Activated naive CD4-positive, alpha-beta T cell treated with anti-CD3 and anti-CD28 coated beads for 36 hours (primary cell): Measurements from ENCODE around the gene B3GNT2. TPM values are rescaled to one million over a fixed set of nuclear protein-coding genes. Genes with fewer than 3 reads are reported as not detected.
A peak's percentile ranks its signal among the peaks of the same experiment; 100 is the strongest.
"Not testable (repeated sequence)": the region's sequence is repeated elsewhere in the genome, so short reads cannot be mapped to it uniquely, and the experiment has no call there.

Experiments used
- CTCF ChIA-PET: fragments of 350-600 bp; sonication (Branson Sonifier 250); formaldehyde crosslinking; loops from one replicate; lab custom pipeline; 2021; ENCODE audit warnings: antibody characterized with exemption; lab: Charles Lee
- DNase-seq: peaks from one replicate; pipeline ENCODE4 v3.0.0-alpha.2; 2020
- H3K27ac Mint-ChIP-seq: one replicate; pipeline ENCODE4 v1.8.0; 2021; ENCODE audit warnings: mild to moderate bottlenecking, mixed read lengths
- H3K27me3 Mint-ChIP-seq: one replicate; pipeline ENCODE4 v1.8.0; 2021; ENCODE audit warnings: low read depth, mixed read lengths
- H3K36me3 Mint-ChIP-seq: one replicate; pipeline ENCODE4 v1.8.0; 2021; ENCODE audit warnings: low read depth, mixed read lengths
- H3K4me1 Mint-ChIP-seq: one replicate; pipeline ENCODE4 v1.8.0; 2021; ENCODE audit warnings: low read depth, mixed read lengths
- H3K4me3 Mint-ChIP-seq: one replicate; pipeline ENCODE4 v1.8.0; 2021; ENCODE audit warnings: mild to moderate bottlenecking, moderate library complexity, mixed read lengths
- H3K9me3 Mint-ChIP-seq: one replicate; pipeline ENCODE4 v1.8.0; 2021; ENCODE audit warnings: mixed read lengths
- intact Hi-C: fragments of 100-400 bp; cut with micrococcal nuclease; formaldehyde crosslinking; loops from one replicate; pipeline ENCODE4 v1.15.1; 2023
- total RNA-seq, 2 experiments: library from RNA; stranded (reverse); gene quantifications; one replicate each; pipeline ENCODE4 v1.2.3, GENCODE V29; 2021

Gene B3GNT2, protein sequence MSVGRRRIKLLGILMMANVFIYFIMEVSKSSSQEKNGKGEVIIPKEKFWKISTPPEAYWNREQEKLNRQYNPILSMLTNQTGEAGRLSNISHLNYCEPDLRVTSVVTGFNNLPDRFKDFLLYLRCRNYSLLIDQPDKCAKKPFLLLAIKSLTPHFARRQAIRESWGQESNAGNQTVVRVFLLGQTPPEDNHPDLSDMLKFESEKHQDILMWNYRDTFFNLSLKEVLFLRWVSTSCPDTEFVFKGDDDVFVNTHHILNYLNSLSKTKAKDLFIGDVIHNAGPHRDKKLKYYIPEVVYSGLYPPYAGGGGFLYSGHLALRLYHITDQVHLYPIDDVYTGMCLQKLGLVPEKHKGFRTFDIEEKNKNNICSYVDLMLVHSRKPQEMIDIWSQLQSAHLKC
- total RNA-seq = 10 to 100 TPM; 31.2 to 33.0 TPM

- H3K27ac Mint-ChIP-seq = peak within 1 kb of the TSS; percentile 91
Observed at GRCh38 chr2:62195421-62196277, at the start of gene B3GNT2. TSS of gene B3GNT2 (plus strand) at chr2:62196115. CDS start at chr2:62222221, 26,106 bp downstream.

DNA sequence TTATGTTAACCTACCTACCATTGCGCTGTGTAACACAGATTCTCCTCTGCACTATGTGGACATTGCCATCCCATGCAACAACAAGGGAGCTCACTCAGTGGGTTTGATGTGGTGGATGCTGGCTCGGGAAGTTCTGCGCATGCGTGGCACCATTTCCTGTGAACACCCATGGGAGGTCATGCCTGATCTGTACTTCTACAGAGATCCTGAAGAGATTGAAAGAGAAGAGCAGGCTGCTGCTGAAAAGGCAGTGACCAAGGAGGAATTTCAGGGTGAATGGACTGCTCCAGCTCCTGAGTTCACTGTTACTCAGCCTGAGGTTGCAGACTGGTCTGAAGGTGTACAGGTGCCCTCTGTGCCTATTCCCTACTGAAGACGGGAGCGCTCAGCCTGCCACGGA, 49.1 kb upstream of the B3GNT2 start:
- H3K27me3 Mint-ChIP-seq, H3K9me3 Mint-ChIP-seq, H3K4me1 Mint-ChIP-seq, CTCF ChIA-PET, intact Hi-C loops, H3K4me3 Mint-ChIP-seq, H3K27ac Mint-ChIP-seq, H3K36me3 Mint-ChIP-seq: not testable (repeated sequence)
- DNase-seq = peak; percentile 24

More at GRCh38 chr2:62195421-62196277, at the start of gene B3GNT2:
- Mint-ChIP-seq H3K27me3 (peaks cover 2% of the 10 kb centered on the region), H3K9me3 (no peaks in the 10 kb centered on the region), H3K4me1 (peaks cover 22% of the 10 kb centered on the region), H3K36me3 (peaks cover 9% of the 10 kb centered on the region), H3K4me3 (peak within 1 kb of the TSS; percentile 88)
- DNase-seq = peak; percentile 85
- CTCF ChIA-PET = interaction anchor here (1.3 kb wide), 1 partner anchor 218 kb away, joined by 5 read pairs; no protein-coding TSS in a partner anchor
- intact Hi-C loops = loop anchor here (1.0 to 10.0 kb wide), 8 partner anchors 307 to 1949 kb away; partner anchors contain the start of genes CCT4, EHBP1, PELI1 and REL

- DNase-seq = no peak
- Mint-ChIP-seq H3K4me3 (no peak overlapping the region), H3K9me3 (no peaks in the 10 kb centered on the region), H3K27me3 (no peaks in the 10 kb centered on the region), H3K36me3 (no peaks in the 10 kb centered on the region), H3K27ac (no peak overlapping the region), H3K4me1 (peaks cover 4% of the 10 kb centered on the region)
- intact Hi-C loops = no loop called here
- CTCF ChIA-PET = interaction anchor here (0.6 to 1.3 kb wide), 3 partner anchors 46 to 87 kb away, joined by 3 read pairs; no protein-coding TSS in a partner anchor
Observed at GRCh38 chr2:62147610-62148301, 48.2 kb upstream of the B3GNT2 start.

DNA sequence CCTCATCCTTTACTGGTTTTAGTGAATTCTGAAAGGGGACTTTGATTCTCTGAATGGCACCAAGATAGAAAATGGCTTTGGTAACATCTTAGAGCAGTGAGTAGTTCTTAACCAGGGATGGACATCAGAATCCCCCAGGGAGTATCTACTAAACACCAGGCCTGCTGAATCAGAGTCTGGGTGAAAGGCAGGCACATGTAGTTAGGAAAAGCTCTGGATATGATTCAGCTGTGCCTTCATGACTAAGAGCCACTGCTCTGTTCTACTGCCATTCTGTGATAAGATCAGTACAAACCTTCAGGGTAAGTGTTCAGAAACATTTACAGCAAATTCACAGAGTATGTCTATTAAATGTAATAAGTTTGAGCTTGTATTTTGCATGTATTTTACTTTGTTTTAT, 46.2 kb upstream of the B3GNT2 start:
- no peak overlapping the region for H3K4me3 Mint-ChIP-seq
- H3K4me1 Mint-ChIP-seq = peaks cover 4% of the 10 kb centered on the region
- intact Hi-C loops = no loop called here
- no peaks in the 10 kb centered on the region for H3K9me3 Mint-ChIP-seq
- no peaks in the 10 kb centered on the region for H3K27me3 Mint-ChIP-seq
- no peak overlapping the region for H3K27ac Mint-ChIP-seq
- no peaks in the 10 kb centered on the region for H3K36me3 Mint-ChIP-seq
- CTCF ChIA-PET = no interaction called here
- DNase-seq = no peak

DNA sequence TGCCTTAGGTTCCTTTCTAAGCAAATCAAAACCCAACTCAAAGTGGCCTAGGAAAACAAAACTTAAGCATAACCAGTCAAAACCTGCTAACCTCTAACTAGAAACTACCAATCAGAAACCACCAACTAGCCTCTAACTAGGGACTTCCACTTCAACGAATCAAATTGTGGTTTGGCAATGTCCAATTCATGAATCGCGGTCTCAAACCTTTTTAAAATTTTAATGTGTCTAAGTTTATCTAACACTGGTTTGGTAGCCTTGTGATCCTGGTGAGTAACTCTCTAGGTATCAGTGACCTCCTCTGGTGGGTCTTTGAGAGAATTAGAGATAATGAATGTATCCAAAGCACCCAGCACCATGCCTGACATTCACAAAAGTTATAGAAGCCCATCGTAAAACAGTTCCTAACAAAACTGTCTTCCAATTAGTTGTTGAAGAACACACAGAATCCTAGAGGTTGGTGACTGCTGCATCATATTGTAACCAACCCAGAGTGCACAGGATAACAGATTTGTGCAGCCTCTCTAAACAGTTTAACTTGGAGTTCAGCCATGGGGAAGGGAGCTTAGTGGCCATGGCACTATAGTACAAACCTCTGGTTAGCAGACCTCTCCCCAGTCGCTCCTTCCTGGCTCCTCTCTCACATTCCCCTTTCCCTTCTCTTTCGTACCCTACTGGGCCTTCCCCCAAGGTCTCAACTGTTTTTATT, 45.2 kb upstream of the B3GNT2 start:
- no peak overlapping the region for H3K4me3 Mint-ChIP-seq
- H3K4me1 Mint-ChIP-seq = peaks cover 4% of the 10 kb centered on the region
- CTCF ChIA-PET = no interaction called here
- DNase-seq = no peak
- no peaks in the 10 kb centered on the region for H3K36me3 Mint-ChIP-seq
- intact Hi-C loops = no loop called here
- H3K27ac Mint-ChIP-seq = no peak overlapping the region
- H3K27me3 Mint-ChIP-seq = no peaks in the 10 kb centered on the region
- H3K9me3 Mint-ChIP-seq = peaks cover 6% of the 10 kb centered on the region

- no peak overlapping the region for H3K4me3 Mint-ChIP-seq
- intact Hi-C loops = no loop called here
- no peaks in the 10 kb centered on the region for H3K27me3 Mint-ChIP-seq
- no peak for DNase-seq
- CTCF ChIA-PET = no interaction called here
- H3K9me3 Mint-ChIP-seq = peaks cover 6% of the 10 kb centered on the region
- H3K36me3 Mint-ChIP-seq = no peaks in the 10 kb centered on the region
- no peak overlapping the region for H3K27ac Mint-ChIP-seq
- H3K4me1 Mint-ChIP-seq = peaks cover 4% of the 10 kb centered on the region
Observed at GRCh38 chr2:62151306-62151638, 44.6 kb upstream of the B3GNT2 start.

DNA sequence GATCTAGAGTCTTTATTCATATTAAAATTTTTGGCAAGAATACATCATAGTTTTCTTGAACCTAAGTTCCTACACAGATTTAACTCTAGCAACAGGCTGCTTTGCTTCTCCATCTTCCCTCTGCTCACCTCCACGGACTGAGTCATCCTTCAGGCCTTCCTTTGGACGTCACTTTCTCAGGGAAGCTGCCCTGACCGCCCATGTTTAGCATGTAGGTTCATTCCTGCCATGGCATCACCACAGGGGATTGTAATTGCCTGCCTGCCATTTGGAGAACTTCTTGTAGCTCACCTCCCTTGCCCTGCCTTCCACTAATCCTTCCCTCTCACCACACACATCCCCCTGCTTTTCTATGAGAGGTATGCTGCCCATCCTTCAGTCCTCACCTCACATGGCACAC, 43.9 kb upstream of the B3GNT2 start:
- no peaks in the 10 kb centered on the region for H3K4me1 Mint-ChIP-seq
- DNase-seq = no peak
- H3K27ac Mint-ChIP-seq = no peak overlapping the region
- intact Hi-C loops = no loop called here
- no peaks in the 10 kb centered on the region for H3K36me3 Mint-ChIP-seq
- peaks cover 6% of the 10 kb centered on the region for H3K9me3 Mint-ChIP-seq
- CTCF ChIA-PET = no interaction called here
- H3K27me3 Mint-ChIP-seq = no peaks in the 10 kb centered on the region
- no peak overlapping the region for H3K4me3 Mint-ChIP-seq

GRCh38 chr2:62156861-62157496, 38.9 kb upstream of the B3GNT2 start:
- Mint-ChIP-seq H3K36me3 (no peaks in the 10 kb centered on the region), H3K27me3 (no peaks in the 10 kb centered on the region), H3K9me3 (peaks cover 6% of the 10 kb centered on the region), H3K4me1 (no peaks in the 10 kb centered on the region), H3K27ac (no peak overlapping the region), H3K4me3 (no peak overlapping the region)
- DNase-seq = no peak
- intact Hi-C loops = no loop called here
- CTCF ChIA-PET = no interaction called here

DNA sequence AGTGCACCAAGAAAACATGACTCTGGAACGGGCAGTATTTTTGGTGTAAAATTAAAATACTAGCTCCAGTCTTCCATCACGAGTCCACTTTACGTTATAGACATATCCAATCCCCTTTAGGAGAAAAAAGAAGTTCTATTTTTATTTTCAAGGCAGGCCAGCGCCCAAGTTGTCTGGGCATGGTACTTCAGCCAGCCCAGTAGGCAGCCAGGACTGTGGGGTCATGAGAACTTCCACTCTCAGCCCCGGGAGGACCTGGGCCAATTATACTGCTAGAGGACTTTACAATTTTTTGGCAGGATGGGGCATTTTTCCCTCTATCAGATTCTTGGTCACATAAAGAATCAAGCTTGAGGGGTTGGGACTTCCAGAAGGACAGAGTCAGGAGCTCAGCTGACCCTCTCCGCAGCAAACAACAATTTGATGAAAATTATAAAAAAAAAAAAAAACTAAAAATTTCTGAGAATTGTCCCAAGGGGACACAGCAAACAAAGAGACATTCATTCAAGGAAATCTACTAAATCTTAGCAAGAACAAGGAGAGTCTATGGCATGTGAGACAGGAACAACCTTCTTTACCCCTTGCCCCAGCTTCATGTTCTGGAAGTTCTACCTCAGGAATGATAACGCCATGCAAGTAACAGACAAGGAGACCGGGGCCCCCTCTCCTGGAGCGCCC, 37.3 kb upstream of the B3GNT2 start:
- no peaks in the 10 kb centered on the region for H3K36me3 Mint-ChIP-seq
- H3K27me3 Mint-ChIP-seq = no peaks in the 10 kb centered on the region
- no peak overlapping the region for H3K27ac Mint-ChIP-seq
- H3K9me3 Mint-ChIP-seq = peaks cover 6% of the 10 kb centered on the region
- intact Hi-C loops = no loop called here
- no peaks in the 10 kb centered on the region for H3K4me1 Mint-ChIP-seq
- no peak overlapping the region for H3K4me3 Mint-ChIP-seq
- CTCF ChIA-PET = no interaction called here
- no peak for DNase-seq

DNA sequence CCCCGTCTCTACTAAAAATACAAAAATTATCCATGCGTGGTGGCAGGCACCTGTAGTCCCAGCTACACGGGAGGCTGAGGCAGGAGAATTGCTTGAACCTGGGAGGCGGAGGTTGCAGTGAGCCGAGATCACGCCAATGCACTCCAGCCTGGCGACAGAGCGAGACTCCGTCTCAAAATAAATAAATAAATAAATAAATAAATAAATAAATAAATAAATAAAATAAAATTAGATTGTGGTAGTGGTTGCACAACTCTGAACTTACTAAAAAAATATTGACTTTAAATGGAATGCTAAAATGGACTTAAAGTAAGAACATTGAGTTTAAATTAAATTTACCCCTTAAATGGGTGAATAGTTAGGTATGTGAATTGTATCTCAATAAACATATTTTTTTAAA, 35.2 kb upstream of the B3GNT2 start:
- H3K4me1 Mint-ChIP-seq, H3K27ac Mint-ChIP-seq, DNase-seq, CTCF ChIA-PET, H3K27me3 Mint-ChIP-seq, H3K4me3 Mint-ChIP-seq, H3K9me3 Mint-ChIP-seq, intact Hi-C loops, H3K36me3 Mint-ChIP-seq: not testable (repeated sequence)
